Upper lobe of left lung (tissue), 4 donors: ENCODE data around the gene MGAT4B.
A peak's percentile ranks its signal among the peaks of the same experiment; 100 is the strongest.

Experiments used
- EP300 ChIP-seq, 4 donors: sonication (generic); formaldehyde crosslinking; IDR thresholded peaks; one replicate each; pipeline ENCODE4 v1.5.1; 2017; ENCODE audit warnings: antibody characterized with exemption in 4 of 4, control low read depth in 2 of 4
- POLR2A ChIP-seq, 4 donors: fragments of 450-650 bp; IDR thresholded peaks; one replicate each; pipeline ENCODE4 v1.5.1; 2016 to 2017; ENCODE audit warnings: antibody characterized with exemption in 4 of 4, mild to moderate bottlenecking in 2 of 4
- POLR2AphosphoS5 ChIP-seq, 2 donors: sonication (generic); formaldehyde crosslinking; IDR thresholded peaks; one replicate each; pipeline ENCODE4 v1.5.1; 2017; ENCODE audit warnings: antibody characterized with exemption in 2 of 2
- TF ChIP-seq, protein P1 (sequence below), 6 experiments: fragments of 450-650 bp in 4 of 6; fragments of 200-600 bp in 2 of 6; sonication (generic) in 2 of 6; IDR thresholded peaks; one replicate each; pipeline ENCODE4 v1.5.1; 2016 to 2019; ENCODE audit warnings: antibody characterized with exemption in 6 of 6

DNA sequence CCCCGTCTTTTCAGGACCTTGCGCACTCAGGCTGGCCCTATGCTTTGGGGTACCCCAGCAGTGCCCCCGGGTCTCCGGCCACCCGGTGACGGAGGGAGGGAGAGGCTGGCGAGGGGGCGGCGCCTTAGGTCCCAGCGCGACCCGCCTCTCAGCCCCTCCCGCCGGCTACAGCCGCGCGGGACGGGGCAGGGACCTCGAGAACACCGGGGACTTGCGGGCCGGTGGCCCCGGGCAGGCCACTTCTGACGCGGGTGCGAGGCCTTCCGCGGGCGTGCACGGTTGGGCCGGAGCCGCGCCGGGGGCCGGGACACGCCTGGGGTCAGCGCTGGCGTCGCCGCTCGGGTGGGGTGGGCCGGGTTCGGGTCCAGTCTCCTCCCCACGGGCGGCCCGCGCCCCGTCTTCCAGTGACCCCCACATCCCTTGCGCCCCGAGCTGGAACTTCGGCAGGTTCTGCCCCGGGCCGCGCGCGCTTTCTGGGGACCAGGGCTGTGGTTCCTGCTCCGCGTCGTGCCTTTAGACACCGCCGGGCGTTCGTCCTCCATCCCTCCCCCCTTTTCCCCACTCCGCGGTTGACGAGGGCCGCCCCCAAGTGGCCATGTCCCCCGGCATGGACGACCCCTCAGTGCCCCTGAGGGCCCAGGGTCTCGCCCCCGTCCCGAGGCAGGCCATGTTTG is 10.3 kb upstream of the MGAT4B start:
- TF ChIP-seq, protein P1, sequence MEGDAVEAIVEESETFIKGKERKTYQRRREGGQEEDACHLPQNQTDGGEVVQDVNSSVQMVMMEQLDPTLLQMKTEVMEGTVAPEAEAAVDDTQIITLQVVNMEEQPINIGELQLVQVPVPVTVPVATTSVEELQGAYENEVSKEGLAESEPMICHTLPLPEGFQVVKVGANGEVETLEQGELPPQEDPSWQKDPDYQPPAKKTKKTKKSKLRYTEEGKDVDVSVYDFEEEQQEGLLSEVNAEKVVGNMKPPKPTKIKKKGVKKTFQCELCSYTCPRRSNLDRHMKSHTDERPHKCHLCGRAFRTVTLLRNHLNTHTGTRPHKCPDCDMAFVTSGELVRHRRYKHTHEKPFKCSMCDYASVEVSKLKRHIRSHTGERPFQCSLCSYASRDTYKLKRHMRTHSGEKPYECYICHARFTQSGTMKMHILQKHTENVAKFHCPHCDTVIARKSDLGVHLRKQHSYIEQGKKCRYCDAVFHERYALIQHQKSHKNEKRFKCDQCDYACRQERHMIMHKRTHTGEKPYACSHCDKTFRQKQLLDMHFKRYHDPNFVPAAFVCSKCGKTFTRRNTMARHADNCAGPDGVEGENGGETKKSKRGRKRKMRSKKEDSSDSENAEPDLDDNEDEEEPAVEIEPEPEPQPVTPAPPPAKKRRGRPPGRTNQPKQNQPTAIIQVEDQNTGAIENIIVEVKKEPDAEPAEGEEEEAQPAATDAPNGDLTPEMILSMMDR (IDR thresholded peaks at IDR 0.05) = peak in 1 of 6 experiments; percentile 12
- TF ChIP-seq POLR2A (IDR thresholded peaks at IDR 0.05) (peak in 1 of 4 donors; percentile 35), EP300 (IDR thresholded peaks at IDR 0.05) (no peak), POLR2AphosphoS5 (IDR thresholded peaks at IDR 0.05) (no peak)
